PC-3 (cell line): Measurements from ENCODE around the gene AXIN2.

ENCODE experiments used
- EZH2phosphoT487 ChIP-seq: fragments of 300-600 bp; sonication (generic); IDR thresholded peaks from 2 replicates; pipeline ENCODE4 v1.6.1; 2018; ENCODE audit warnings: mild to moderate bottlenecking, antibody characterized with exemption, low read length, borderline replicate concordance
- TF ChIP-seq, protein P1 (sequence below): fragments of 300-600 bp; sonication (generic); conservative IDR thresholded peaks from 2 replicates; pipeline ENCODE4 v1.5.1; 2017; ENCODE audit warnings: antibody characterized with exemption, low read depth, mild to moderate bottlenecking, low read length

- TF ChIP-seq, protein P1, sequence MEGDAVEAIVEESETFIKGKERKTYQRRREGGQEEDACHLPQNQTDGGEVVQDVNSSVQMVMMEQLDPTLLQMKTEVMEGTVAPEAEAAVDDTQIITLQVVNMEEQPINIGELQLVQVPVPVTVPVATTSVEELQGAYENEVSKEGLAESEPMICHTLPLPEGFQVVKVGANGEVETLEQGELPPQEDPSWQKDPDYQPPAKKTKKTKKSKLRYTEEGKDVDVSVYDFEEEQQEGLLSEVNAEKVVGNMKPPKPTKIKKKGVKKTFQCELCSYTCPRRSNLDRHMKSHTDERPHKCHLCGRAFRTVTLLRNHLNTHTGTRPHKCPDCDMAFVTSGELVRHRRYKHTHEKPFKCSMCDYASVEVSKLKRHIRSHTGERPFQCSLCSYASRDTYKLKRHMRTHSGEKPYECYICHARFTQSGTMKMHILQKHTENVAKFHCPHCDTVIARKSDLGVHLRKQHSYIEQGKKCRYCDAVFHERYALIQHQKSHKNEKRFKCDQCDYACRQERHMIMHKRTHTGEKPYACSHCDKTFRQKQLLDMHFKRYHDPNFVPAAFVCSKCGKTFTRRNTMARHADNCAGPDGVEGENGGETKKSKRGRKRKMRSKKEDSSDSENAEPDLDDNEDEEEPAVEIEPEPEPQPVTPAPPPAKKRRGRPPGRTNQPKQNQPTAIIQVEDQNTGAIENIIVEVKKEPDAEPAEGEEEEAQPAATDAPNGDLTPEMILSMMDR, result no peak
- TF ChIP-seq EZH2phosphoT487, result no peak
These were observed 29.2 kb downstream of the AXIN2 start for GRCh38 chr17:65532101-65532890.
